ENCODE results near the gene NFE2L1.
"Not testable (repeated sequence)": the region's sequence is repeated elsewhere in the genome, so short reads cannot be mapped to it uniquely, and the experiment has no call there.

NFE2L1 gene

DNA sequence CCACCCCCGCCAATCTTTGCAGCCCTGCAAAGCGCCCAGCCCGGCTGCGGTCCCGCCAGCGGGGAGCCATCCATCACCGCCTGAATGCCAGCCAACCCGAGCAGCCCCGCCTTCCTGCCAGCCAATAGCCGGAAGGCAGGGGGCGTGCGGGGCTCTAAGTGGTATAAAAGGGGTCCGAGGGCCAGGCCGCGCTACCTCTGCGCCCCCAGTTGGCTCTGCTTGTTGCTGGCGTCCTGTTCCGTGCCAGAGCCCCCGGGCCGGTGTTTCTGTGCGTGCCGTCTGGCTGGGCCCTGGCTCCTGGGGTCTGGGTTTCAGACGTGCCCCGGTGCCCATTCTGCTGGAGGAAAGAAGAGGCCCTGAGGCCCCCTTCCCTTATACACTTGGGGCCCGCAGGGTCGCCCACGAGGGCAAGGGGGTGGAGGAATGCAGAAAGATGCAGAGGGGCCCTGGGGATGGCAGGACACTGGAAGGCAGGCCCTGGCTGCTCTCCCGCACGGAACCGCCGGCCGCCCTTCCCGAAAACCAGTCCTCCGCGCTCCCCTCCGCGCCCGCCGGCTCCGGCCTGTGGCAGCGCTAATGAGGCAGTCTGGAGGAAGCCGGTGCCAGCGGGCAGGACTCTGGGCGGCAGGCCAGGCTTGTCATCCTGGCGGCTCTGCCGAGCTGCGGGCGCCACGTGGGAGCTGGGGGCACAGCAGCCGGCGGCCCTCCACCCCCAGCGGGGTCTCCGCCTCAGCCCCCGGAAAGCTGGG is 24.6 kb upstream of the NFE2L1 start:
- no peak for DNase-seq (ENCODE audit: low read depth)

DNA sequence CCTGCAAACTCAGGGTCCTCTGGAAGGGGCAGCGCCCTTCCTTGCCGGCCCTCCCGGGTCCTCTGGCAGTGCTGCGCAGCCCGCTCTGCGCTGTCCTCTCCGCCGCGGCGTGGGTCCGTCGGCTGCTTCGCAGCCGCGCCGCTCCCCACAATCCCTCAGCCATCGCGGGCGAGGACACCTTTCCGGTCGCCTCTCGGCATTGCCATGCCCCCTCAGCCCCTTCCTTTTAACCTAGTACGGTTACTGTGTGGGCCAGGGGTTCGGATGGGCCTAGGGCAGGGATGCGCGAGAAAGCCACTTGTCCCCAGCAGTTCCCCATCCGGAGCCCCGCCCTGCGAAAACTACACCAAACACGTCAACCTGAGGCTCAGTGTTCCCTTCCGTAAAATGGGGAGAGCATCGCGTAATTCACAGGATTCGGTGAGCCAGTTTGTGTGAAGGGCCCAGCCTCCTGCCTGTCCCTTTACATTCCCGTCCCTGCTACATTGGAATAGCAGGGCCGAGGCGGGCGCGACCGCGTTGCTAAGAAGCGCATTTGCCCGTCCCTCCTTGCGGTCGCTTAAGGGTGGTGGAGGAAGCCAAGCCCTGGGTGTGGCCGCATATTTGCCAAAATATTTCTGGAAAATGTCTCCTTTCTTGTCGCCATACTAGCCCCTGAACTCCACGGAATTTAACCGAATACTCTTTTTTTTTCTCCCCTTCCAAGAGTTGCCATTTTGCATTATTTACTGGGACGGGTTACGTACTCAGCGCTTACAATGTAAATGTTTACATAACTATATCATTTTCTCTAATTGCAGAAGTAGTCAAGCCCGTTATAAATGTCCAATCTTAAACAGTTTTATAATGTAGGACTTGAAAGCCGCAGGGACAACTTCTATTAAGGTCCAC is 23.8 kb upstream of the NFE2L1 start:
- no peak for DNase-seq (ENCODE audit: low read depth)

DNA sequence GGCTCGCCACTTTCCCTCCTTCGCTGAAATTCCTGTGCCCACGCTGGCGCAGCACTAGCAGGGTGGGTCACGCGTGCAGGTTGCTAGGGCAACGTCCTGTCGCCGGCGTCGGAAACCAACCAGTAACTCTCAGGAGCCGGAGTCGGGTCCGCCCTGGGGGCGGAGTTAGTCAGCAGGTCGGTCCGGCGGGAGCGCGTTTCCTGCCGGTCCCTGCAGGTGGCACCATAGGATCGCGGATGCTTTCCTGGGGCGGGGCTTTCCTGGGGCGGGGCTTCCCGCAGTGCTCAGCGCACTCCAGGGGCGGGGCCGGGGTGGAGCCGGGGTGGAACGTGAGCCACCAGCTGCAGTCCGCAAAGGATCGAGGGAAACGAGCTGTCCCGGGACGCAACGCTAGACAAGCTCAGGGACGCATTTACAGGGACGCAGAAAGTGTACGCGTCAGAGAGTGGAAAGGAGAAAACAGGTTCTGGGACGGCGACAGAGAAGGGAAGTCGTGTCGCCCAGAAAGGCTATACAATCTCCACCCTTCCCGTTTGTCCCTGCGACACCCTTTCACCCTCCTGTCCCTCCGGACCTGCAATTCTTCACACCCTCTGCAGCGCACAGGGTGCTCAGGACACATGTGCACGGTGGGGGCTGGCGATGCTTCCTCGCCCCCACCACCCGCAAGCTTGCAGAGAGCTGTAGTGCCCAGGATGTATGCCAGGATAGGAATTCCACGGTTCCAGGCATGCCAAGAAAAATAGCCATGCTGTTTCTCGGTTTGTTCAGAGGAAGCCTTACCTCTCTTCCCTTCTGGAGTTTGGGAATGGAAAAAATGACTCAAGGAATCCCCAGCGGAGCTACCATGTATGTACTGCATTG is 22.9 kb upstream of the NFE2L1 start:
- peak; percentile 85 for DNase-seq (ENCODE audit: low read depth)

DNA sequence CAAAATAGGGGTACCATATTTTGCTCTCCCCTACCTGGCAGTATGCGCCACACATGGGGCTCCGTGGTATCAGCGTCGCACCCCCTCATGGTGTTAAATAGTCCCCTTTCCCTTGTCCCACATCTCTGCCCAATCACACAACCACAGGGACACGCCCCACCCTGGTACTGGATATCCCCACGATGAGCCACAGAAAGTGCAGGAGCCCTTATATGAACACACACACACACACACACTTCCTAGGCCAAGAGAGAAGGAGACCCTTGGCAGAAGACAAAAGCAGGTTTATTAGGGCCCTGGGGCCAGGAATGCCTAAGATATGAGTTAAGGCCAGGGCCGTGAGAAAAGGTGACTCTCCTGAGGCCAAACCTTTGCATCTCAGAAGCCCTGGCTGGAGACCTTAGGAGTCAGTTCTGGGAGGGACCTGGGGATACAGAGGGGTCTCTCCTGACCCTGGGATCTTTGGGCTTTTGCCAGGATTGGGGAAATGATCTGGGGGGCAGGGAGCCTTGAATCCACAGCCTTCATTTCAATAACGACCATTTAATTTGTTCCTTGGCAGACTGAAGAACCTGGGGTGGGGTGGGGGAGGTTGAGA is 22.2 kb upstream of the NFE2L1 start:
- DNase-seq (ENCODE audit: low read depth) = no peak

DNA sequence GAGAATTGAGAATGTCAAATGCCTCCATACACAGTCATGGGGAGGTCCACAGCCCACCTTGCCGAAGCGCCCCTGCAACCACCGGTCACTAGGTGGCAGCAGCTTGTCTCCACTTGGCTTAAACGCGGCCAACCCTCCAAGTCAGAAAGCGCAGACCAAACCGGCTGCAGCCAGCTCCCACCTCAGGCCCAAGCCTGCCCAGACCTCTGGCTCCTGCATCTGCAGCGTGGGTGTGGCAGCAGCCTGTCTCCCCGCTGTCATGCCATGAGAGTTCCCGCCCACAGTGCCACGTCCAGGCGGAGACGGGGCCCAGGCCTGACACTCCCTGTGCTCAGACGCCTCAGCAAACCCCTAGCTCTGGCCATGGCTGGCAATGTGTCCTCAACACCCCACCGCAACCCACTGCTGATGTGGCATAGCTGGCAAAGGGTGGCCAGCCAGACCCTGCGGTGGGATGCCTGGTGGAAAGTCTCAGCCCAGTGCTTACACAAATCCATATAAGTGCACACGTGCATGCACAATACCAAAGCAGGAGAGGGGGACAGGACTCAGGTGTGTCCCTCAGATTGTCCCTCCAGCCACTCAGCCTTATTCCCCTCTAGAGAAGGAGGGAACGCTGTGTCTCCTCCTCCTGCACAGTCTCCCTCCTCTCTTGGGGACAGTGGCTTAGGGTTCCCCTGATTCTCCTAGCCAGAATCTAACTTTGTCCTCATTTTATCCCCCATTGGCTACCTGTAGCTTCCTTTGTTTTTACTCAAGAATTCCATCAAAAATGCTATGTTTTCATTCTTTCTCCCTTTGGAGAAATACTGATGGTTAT is 21.4 kb upstream of the NFE2L1 start:
- DNase-seq (ENCODE audit: low read depth) = peak; percentile 70

DNA sequence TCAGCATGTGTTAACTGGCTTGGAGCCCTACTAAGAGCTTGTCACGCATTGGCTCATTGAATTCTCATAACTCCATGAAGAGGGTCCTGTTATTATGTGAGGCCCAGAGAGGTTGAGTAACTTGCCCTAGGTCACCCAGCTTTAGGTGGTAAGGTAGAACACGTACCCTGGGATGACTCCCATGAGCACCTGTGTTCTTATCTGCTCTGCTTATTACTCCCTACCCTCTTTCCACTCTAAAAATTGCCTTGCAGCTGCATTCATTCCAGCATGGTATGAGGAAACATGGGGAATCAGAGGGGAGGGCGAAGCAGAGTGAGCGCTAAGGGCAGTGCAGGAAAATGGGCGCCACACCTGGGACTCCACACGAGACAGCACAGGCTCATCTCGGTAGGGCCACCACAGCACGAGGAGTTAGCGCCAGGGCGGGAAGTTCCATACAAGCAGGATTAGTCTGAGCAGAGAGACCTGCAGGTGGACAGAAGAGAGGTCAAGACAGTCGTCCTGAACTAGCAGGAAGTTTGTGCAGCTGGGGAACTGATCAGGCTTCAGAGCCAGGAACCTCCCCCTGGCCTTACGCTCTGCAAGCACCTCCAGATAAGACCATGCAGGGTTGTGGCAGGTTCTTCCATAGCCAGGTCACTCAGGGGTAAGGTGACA is 20.7 kb upstream of the NFE2L1 start:
- DNase-seq (ENCODE audit: low read depth) = no peak

DNA sequence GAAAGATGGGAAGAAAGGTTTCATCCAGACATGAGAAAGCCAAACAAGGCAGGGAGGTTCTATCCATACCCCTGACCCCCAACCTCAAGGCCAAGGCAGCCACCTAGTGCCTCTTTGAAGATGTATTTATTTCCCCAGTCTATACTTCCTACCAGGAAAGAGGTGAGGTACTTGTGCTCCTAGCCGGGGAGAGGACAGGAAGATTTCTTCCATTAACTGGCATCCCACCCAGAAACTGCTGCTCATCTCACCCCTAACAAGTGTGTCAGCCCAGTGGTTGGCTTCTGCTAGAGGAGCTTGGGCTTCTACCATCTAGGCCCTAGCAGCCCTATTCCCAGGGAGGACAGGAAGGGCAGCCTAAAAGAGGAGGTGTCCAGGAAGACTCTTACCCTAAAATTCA is 19.4 kb upstream of the NFE2L1 start:
- no peak for DNase-seq (ENCODE audit: low read depth)

DNA sequence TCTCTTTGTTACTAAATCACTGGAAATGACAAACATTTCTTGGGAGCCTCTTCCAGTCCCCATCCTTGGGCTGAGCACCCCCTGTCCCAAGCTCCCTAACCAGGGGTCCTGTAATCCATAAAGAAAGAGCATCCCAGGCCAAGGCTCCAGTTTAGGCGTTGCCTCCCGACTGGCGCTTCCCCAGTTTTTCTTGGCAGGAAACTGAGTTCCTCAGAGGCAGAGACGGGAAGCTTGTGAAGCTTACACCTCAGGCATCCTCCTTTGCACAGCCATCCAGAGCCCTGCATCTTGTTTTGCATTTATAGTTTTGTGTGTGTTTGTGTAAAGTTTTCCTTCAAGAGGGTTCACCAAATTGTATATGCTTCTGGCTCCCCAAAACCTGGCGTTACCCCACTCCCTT is 17.6 kb upstream of the NFE2L1 start:
- DNase-seq (ENCODE audit: low read depth) = no peak

DNA sequence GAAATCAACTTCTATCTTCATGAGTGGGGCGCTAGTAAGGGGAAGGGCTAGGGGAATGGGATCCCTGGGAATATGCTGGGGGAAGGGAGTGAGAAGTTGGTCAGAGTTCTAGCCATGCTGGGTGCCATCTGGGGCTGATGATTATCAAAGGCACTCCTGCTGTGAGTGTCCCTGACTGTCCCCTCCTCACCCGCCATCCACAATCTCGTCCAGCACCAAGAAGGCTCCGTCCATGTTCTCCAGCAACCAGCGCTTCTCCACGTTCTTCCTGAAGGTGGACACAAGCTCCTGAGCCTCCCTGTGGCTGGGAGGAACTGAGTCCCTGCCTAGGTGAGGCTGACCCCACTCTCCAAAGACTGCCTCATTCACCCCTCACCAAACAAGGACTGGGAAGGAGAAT is 16.2 kb upstream of the NFE2L1 start:
- DNase-seq (ENCODE audit: low read depth) = no peak

DNA sequence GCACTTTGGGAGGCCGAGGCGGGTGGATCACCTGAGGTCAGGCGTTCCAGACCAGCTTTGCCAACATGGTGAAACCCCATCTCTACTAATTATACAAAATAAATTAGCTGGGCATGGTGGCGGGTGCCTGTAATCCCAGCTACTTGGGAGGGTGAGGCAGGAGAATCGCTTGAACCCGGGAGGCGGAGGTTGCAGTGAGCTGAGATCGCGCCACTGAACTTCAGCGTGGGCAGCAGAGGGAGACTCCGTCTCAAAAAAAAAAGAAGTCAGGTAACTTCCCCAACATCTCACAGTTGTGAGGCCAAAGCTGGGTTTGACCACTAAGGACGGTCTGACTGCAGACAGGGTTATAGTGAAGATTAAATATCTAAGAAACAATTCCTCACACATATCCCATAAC is 13.4 kb upstream of the NFE2L1 start:
- not testable (repeated sequence) for DNase-seq (ENCODE audit: low read depth)

DNA sequence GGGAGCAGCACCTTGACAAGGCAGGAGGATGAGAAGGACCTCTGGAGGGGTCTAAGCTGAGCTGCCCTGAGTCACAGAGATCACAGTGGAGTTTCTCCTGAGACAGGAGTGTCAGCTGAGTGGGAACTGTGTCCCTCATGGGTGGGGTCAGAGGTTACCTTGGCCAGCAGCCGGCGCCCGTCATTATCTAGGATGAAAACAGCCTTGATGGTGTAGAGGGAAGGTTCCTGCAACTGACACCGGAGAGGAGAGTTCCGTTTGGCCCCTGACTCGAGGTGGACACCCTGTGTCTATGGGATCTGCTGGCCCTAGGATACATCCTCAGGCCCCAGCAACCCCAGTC is 11.5 kb upstream of the NFE2L1 start:
- DNase-seq (ENCODE audit: low read depth) = no peak

DNA sequence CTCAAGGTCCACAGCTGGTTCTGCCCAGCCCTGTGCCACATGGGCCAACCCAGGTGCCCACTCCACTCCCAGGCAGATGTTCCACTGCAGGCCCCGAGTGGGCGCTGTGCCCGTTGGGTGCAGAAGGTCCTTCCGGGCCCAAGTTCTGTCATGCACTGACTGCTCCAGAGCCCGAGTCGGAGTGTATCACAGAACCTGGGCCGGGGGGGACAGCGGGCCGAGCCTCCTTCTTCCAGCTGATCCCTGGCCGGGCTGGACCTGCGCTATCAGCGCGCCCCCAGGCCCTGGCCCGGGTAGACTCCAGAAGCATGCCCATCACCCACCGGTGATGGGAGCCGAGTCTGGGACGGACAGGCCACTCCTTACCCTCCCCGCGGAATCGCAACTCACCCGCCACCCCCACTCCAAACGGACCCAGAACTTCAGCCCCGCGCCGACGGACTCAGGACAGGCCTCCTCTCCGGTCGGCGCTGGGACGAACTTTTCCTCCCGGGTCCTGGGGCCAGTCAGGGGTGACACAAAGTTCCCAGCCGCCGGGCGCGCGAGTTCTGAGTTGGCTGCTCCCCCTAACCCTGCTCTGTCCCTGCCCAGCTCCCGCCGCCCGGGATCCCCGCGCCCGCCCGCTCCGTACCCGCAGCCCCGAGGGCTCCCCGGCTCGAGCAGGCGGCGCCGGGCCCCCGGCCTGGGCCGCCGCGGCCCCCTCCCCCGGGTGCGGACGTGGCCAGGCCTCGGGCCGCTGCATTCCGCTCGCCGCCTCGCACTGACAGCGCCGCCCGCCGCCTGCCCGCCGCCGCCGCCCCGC is 10.9 kb upstream of the NFE2L1 start, which contains the start of gene COPZ2:
COPZ2 (minus strand) TSS at position 762 of the 802 bp plus-strand sequence; CDS start at position 742, 20 bp downstream.
- no peak for DNase-seq (ENCODE audit: low read depth)

DNA sequence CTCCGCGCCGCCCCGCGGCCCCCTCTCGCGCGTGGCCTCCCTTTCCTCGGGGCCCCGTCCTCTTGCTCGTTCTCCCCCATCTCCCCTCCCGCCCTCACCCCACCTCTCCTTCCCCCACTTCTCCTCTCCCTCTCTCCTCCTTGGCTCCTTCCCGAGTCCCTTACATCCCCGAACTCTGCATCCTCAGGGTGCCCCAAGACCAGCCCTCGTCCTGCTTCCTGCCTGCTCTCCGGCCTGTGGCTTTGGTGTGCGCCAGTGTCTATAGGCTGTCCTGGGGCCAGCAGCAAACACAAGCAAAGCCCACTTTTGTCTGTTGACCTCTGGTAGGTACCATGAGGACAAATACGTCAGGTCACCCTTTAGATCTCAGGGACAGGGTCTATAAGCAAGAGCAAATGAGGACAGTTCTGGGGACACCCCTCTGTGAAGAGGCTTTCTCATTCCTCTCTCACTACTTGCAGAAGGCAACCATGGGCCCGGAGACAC is 10.3 kb upstream of the NFE2L1 start:
- no peak for DNase-seq (ENCODE audit: low read depth)

DNA sequence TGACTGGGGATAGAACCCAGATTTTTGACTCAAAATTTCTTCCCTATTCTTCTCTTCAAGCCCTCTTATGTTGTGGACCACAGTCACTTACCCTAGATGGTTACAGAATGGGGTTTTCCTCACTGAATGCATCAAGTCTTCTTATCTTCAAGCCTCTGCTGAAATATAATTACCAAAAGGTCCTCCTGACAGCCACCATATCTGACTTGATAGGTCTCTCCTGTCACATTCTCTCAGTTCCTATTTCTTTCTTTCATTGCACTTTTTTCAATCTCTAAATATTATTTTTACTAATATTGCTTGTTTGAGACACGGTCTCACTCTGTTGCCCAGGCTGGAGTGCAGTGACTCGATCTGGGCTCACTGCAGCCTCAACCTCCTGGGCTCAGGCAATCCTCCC is 9.5 kb upstream of the NFE2L1 start:
- no peak for DNase-seq (ENCODE audit: low read depth)

DNA sequence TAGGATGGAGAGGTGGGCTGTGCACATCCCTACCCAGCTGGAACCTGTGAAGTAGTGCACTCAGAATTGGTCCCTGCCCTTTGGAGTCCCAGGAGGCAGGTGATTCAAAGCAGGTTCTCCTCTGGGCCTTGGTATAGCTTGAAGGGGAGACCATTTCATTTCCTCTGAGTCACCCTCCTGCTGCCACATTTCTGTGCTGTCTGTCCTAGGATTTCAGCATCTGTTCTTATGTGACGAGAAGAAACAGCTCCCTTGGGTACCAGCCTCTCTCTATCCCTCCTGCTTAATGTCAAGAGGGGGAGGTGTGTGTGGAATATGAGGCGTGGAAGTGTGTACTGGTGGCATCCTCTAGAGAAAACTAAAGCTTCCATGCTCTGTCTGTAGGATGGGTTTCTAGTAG is 5.0 kb upstream of the NFE2L1 start:
- no peak for DNase-seq (ENCODE audit: low read depth)

DNA sequence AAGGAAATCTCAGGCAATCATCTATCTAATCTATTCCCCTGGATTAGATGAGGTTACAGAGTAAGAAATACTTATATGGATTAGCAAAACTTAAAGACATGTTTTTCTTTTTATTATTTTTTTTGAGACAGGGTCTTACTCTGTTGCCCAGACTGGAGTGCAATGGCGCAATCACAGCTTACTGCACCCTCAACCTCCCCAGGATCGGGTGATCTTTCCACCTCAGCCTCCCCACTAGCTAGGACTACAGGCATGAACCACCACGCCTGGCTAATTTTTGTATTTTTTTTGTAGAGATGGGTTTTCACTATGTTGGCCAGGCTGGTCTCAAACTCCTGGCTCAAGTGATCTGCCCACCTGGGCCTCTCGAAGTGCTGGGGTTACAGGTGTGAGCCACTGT is 3.3 kb upstream of the NFE2L1 start:
- no peak for DNase-seq (ENCODE audit: low read depth)

DNA sequence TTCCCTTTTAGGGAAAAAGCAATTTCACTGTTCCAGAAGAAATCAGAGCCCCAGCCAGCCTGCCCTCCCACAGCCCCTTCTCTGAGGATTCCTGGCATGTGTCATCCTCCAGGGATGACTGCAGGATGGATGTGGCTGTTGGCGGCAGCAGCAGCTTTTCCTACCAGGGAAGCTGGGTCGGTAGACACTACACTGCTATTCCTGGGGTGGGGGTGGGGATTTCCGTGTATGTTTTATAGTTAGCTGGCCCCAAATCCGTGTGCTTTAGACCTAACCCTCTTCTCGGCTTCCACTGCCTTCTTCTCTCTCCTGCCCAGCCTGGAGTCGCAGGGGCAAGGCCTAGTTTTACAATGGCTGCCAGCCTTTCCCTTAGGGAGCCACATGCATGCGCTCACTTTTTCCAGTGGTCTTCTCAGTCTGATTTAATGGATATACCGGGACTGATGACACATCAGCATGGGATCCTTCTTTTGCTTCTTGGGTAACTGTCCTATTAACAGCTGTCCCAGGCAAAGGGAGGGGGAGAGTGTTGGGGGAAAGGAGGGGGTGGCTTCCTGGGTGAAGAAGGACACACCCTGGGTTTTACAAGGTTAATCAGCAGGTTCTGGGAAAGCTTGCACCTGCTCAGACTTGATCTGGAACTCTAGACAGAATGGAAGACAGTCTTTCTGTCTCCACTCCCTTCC is 2.7 kb upstream of the NFE2L1 start:
- DNase-seq (ENCODE audit: low read depth) = no peak

DNA sequence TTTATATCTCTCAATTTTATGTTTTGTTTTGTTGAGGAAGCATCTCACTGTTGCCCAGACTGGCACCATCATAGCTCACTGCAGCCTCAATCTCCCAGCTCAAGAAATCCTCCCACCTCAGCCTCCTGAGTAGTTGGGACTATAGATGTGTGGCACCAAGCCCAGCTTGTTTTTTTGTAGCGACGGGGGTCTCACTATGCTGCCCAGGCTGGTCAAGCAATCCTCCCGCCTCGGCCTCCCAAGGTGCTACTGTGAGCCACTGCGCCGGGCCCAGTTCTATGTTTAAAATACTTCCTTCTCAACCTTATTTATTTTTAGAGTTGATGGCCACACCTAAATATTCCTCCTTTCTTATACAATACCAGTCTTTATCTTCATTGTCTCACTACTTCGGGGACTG is 1.9 kb upstream of the NFE2L1 start:
- no peak for DNase-seq (ENCODE audit: low read depth)

DNA sequence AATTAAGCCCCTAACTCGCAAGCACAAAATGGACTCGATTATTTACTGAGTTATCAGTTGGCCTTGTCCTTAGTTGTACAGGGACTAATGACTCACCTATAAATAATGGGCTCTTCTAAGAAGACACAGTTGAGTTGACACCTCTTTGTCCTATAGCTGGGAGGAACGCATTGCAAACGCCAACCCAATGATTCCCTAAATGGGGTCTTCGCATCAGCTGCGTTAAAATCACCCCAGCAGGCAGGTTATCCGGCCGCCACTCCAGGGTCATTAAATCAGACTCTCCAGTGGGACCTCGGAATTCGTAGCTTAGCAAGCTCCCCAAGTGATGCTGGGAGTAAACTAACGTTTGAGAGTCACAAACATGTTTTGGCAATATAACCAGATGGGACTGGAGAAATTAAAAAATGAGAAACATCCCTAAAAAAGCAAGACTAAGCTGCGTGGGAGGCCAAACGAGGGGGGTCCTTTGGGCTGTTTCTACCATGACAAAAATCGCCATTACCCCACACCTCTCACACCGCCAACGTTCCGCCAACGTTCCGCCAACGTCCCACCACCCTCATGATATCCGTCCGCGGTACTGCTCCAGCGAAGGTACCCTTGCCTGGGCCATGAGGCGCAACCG is 932 bp upstream of the NFE2L1 start:
- no peak for DNase-seq (ENCODE audit: low read depth)

Data from non-pigmented ciliary epithelial cell (primary cell).